HFFc6 (cell line): Measurements from ENCODE around the gene NEDD4. TPM values are rescaled to one million over a fixed set of nuclear protein-coding genes. Genes with fewer than 3 reads are reported as not detected.

Source experiments
- DNase-seq: peaks from one replicate; pipeline ENCODE4 v3.0.0-alpha.2; 2018
- H3K27ac Mint-ChIP-seq: 2 replicates; pipeline ENCODE4 v1.8.0; 2020; ENCODE audit warnings: mild to moderate bottlenecking, mixed read lengths
- H3K27me3 Mint-ChIP-seq: 2 replicates; pipeline ENCODE4 v1.8.0; 2021; ENCODE audit warnings: mild to moderate bottlenecking, moderate library complexity, mixed read lengths; ENCODE audit not compliant: insufficient read depth
- H3K36me3 Mint-ChIP-seq: 2 replicates; pipeline ENCODE4 v1.8.0; 2021; ENCODE audit warnings: low read depth, mixed read lengths
- H3K4me1 Mint-ChIP-seq: 2 replicates; pipeline ENCODE4 v1.8.0; 2020; ENCODE audit warnings: low read depth, mixed read lengths
- H3K4me3 Mint-ChIP-seq: 2 replicates; pipeline ENCODE4 v1.8.0; 2020; ENCODE audit warnings: mild to moderate bottlenecking, moderate library complexity, mixed read lengths
- H3K9me3 Mint-ChIP-seq: 2 replicates; pipeline ENCODE4 v1.8.0; 2020; ENCODE audit warnings: mild to moderate bottlenecking, mixed read lengths
- CTCF ChIP-seq: fragments of 200-600 bp; sonication (generic); IDR thresholded peaks from 2 replicates; pipeline ENCODE4 v1.5.0; 2021; ENCODE audit warnings: antibody characterized with exemption, mild to moderate bottlenecking
- total RNA-seq, 6 experiments: library from RNA; stranded (reverse); fragmentation: NEBNext Ultra II Directional; extraction: Animal tissue kit (Norgen Biotek cat#: 25700); gene quantifications; 2 replicates in 1 of 6; 3 replicates in 5 of 6; pipeline ENCODE4 v1.2.3, GENCODE V29; 2021

NEDD4 gene
- total RNA-seq, 6 experiments from 2014 or later, result 27.0 to 37.7 (median 34.0) TPM

- no peak for DNase-seq
- no peak overlapping the region for H3K4me3 Mint-ChIP-seq
- 0 out of 2 replicates have a peak, but pooled peaks cover 6% of the 10 kb centered on the region for H3K4me1 Mint-ChIP-seq
- peaks cover 11% of the 10 kb centered on the region for H3K27me3 Mint-ChIP-seq
- H3K27ac Mint-ChIP-seq, result no peak overlapping the region
- H3K36me3 Mint-ChIP-seq, result no peaks in the 10 kb centered on the region
- no peak for TF ChIP-seq CTCF
- no peaks in the 10 kb centered on the region; the same call in 1 of the 2 replicates for H3K9me3 Mint-ChIP-seq
Observed at GRCh38 chr15:55778932-55779331, 214.5 kb downstream of the NEDD4 start.
